GM19467 (cell line): Measurements from ENCODE around the gene MED15.

Source experiments
- ATAC-seq: cut with Tn5 transposase; IDR thresholded peaks from one replicate; pipeline ENCODE4 v1.9.1; 2021; ENCODE audit warnings: mild to moderate bottlenecking, moderate library complexity; ENCODE audit not compliant: unreplicated experiment

MED15 gene

DNA sequence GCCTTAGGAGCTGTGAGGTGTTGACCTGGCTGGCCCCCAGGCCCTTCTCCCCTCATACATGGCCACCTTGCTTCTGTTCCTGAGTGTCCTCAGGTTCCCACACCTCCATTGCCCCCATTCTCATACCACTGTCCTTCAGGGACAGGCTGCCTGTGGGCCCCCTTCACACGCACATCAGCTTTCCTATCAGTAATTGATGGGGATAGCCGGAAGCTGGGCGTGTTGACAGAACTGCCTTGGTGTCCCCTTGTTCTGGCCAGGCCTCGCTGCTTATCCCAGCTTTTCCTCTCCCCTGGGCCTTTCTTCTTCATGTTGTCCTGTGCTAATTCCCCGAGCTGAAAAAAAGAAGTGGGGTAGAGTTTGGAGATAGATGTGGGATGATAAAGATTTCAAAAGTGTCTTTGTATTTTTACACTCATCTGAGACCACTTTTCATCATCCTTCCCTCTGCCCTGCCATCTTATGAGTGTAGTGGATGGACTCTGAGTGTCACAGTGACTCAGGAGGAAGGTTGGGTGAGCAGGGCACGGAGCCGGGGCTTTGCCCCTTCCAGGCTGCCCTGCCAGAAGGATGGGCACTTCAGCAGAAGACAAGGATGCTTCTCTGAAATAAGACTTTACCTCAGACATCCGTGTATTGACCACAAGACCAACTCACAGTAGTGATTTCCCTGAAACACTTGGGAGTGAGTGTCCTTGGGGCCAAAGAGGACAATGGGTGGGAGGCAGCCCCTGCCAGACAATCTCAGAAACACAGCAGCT, 42.8 kb downstream of the MED15 start:
- ATAC-seq, result no peak

GRCh38 chr22:20550851-20551744, 43.7 kb downstream of the MED15 start:
- no peak for ATAC-seq

- no peak for ATAC-seq
Observed at GRCh38 chr22:20551805-20552442, 44.5 kb downstream of the MED15 start.

GRCh38 chr22:20552443-20553401, 45.3 kb downstream of the MED15 start:
- ATAC-seq, result no peak

- no peak for ATAC-seq
Observed at GRCh38 chr22:20553947-20554741, 46.7 kb downstream of the MED15 start.

DNA sequence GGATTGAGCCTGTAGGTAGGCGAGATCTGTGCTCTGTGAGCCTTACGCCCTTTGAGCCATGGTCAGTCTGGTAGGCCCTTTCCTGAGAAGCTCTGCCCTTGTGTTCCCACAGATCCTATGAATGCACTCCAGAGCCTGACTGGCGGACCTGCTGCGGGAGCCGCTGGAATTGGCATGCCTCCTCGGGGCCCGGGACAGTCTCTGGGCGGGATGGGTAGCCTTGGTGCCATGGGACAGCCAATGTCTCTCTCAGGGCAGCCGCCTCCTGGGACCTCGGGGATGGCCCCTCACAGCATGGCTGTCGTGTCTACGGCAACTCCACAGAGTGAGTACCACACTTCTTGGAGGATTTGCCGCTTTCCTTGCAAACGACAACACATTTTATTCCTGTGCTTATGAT, 47.4 kb downstream of the MED15 start:
- ATAC-seq, result no peak

GRCh38 chr22:20558534-20558933, 51.1 kb downstream of the MED15 start:
- no peak for ATAC-seq

GRCh38 chr22:20559174-20559760, 51.9 kb downstream of the MED15 start:
- ATAC-seq, result no peak

GRCh38 chr22:20560716-20561115, 53.3 kb downstream of the MED15 start:
- no peak for ATAC-seq

DNA sequence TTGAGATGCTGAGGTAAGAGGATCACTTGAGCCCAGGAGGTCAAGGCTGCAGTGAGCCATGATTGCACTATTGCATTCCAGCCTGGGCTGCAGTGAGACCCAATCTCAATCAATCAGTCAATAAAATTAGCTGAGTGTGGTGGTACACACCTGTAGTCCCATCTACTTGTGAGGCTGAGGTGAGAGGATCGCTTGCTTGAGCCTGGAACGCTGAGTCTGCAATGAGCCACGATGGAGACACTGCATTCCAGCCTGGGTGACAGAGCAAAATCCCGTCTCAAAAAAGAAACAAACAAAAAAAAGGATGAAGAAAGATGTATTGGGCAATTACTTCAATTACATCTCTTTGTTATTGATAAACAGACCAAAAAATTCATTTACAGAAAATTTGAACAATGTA, 54.5 kb downstream of the MED15 start:
- ATAC-seq, result no peak

GRCh38 chr22:20562607-20563465, 55.4 kb downstream of the MED15 start:
- no peak for ATAC-seq

GRCh38 chr22:20563466-20563906, 56.1 kb downstream of the MED15 start:
- ATAC-seq, result no peak

GRCh38 chr22:20563941-20564371, 56.5 kb downstream of the MED15 start:
- no peak for ATAC-seq

GRCh38 chr22:20565079-20565734, 57.8 kb downstream of the MED15 start:
- ATAC-seq, result no peak

DNA sequence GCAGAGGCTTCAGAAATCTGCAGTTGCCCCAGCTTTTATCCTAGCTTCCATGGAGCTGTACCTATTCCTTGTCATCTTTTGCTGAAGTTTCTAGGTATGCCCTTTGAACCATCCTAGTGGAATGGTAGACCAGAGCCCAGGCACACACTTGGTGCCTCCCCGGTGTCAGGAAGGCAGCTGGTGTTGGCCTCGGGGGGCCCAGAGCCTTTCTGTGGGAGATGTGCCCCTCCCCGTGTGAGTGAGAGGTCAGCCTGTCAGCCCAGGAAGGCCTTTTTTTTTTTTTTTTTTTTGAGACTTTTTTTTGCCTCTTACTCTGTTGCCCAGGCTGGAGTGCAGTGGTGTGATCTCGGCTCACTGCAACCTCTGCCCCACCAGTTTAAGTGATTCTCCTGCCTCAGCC, 58.4 kb downstream of the MED15 start:
- no peak for ATAC-seq

DNA sequence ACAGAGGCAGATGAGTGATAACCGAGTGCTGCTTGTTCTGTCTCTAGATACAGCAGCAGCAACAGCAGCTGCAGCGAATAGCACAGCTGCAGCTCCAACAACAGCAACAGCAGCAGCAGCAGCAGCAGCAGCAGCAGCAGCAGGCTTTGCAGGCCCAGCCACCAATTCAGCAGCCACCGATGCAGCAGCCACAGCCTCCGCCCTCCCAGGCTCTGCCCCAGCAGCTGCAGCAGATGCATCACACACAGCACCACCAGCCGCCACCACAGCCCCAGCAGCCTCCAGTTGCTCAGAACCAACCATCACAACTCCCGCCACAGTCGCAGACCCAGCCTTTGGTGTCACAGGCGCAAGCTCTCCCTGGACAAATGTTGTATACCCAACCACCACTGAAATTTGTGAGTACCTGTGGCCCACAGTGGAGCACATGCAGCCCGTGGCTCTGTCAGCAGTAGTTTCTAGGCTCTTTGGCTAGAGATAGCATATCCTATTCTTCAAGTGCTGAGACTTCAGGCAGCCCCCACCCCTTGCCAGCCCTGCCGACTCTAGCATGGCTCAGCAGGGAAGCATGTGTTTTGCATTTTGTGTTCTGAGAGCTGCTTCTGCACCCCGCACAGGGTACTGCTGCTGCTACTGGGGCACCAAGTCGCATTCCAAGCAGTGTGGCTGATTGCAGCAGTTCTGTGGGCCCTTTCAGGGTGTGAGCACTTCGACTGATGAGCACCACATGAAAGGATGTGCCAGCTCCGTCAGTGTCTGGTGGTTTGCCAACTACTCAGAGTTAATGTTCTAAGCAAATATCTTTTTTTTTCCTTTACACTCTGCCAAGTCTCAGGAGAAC, 59.2 kb downstream of the MED15 start:
- no peak for ATAC-seq

- no peak for ATAC-seq
Observed at GRCh38 chr22:20567371-20567847, 60.0 kb downstream of the MED15 start.
